NCI-H2196 treated with DMSO at 0.1 percent for 48 hours (cell line): Measurements from ENCODE around the gene MRPL42.
"Not testable (repeated sequence)": the region's sequence is repeated elsewhere in the genome, so short reads cannot be mapped to it uniquely, and the experiment has no call there.

ENCODE experiments used
- DNase-seq: peaks from one replicate; lab custom pipeline; 2025; ENCODE audit not compliant: unreplicated experiment; lab: John Stamatoyannopoulos, UW

The MRPL42 gene

GRCh38 chr12:93443576-93443975 lies 23.7 kb upstream of the MRPL42 start:
- no peak for DNase-seq

GRCh38 chr12:93447555-93448290 lies 19.6 kb upstream of the MRPL42 start:
- DNase-seq, result no peak

- peak; percentile 10 for DNase-seq
These were observed 18.5 kb upstream of the MRPL42 start for GRCh38 chr12:93448796-93449195.

- DNase-seq, result no peak
These were observed 18.0 kb upstream of the MRPL42 start for GRCh38 chr12:93449277-93449676.

GRCh38 chr12:93451423-93452158 lies 15.7 kb upstream of the MRPL42 start:
- DNase-seq, result no peak

- no peak for DNase-seq
These were observed 13.7 kb upstream of the MRPL42 start for GRCh38 chr12:93453633-93454032.

- DNase-seq, result no peak
These were observed 11.2 kb upstream of the MRPL42 start for GRCh38 chr12:93456077-93456476.

- no peak for DNase-seq
These were observed 8.2 kb upstream of the MRPL42 start for GRCh38 chr12:93459097-93459496.

GRCh38 chr12:93460003-93460402 lies 7.3 kb upstream of the MRPL42 start:
- DNase-seq, result no peak

- no peak for DNase-seq
These were observed 6.4 kb upstream of the MRPL42 start for GRCh38 chr12:93460902-93461301.

- DNase-seq, result no peak
These were observed 5.8 kb upstream of the MRPL42 start for GRCh38 chr12:93461503-93461902.

- no peak for DNase-seq
These were observed 1.5 kb upstream of the MRPL42 start for GRCh38 chr12:93465841-93466240.

- DNase-seq, result no peak
These were observed 526 bp upstream of the MRPL42 start for GRCh38 chr12:93466625-93467350.

- no peak for DNase-seq
These were observed 676 bp downstream of the MRPL42 start for GRCh38 chr12:93468008-93468371.

GRCh38 chr12:93469386-93469785 lies 2.1 kb downstream of the MRPL42 start:
- DNase-seq, result no peak

- no peak for DNase-seq
These were observed 9.2 kb downstream of the MRPL42 start for GRCh38 chr12:93476555-93476954.

GRCh38 chr12:93482721-93483120 lies 15.4 kb downstream of the MRPL42 start:
- DNase-seq, result no peak

GRCh38 chr12:93483151-93483807 lies 16.0 kb downstream of the MRPL42 start:
- no peak for DNase-seq

- DNase-seq, result no peak
These were observed 17.1 kb downstream of the MRPL42 start for GRCh38 chr12:93484315-93484981.

GRCh38 chr12:93492808-93493207 lies 25.5 kb downstream of the MRPL42 start:
- not testable (repeated sequence) for DNase-seq

GRCh38 chr12:93494096-93494495 lies 26.8 kb downstream of the MRPL42 start:
- no peak for DNase-seq
